Activated naive CD4-positive, alpha-beta T cell treated with Interleukin-2 at 50 U/mL for 16 hours (primary cell): ENCODE data around the gene ATG4C.
"Not testable (repeated sequence)": the region's sequence is repeated elsewhere in the genome, so short reads cannot be mapped to it uniquely, and the experiment has no call there.

Experiments used
- DNase-seq: peaks from one replicate; pipeline ENCODE4 v3.0.0-alpha.2; 2020

The ATG4C gene

GRCh38 chr1:62778208-62778607, 5.7 kb upstream of the ATG4C start:
- DNase-seq: no peak

GRCh38 chr1:62781841-62782543, 1.9 kb upstream of the ATG4C start:
- DNase-seq: no peak

GRCh38 chr1:62782544-62783212, 1.3 kb upstream of the ATG4C start:
- not testable (repeated sequence) for DNase-seq

GRCh38 chr1:62784509-62785365, 805 bp downstream of the ATG4C start:
- no peak for DNase-seq

GRCh38 chr1:62790716-62791115, 6.8 kb downstream of the ATG4C start:
- DNase-seq: no peak

GRCh38 chr1:62794053-62794452, 10.1 kb downstream of the ATG4C start:
- no peak for DNase-seq

- no peak for DNase-seq
Measured at GRCh38 chr1:62796221-62796620, 12.3 kb downstream of the ATG4C start.

- DNase-seq: no peak
Measured at GRCh38 chr1:62799688-62800087, 15.8 kb downstream of the ATG4C start.

- DNase-seq: no peak
Measured at GRCh38 chr1:62800281-62800680, 16.3 kb downstream of the ATG4C start.

GRCh38 chr1:62800825-62801306, 16.9 kb downstream of the ATG4C start:
- DNase-seq: no peak

- no peak for DNase-seq
Measured at GRCh38 chr1:62809788-62810187, 25.9 kb downstream of the ATG4C start.

- DNase-seq: no peak
Measured at GRCh38 chr1:62810420-62811274, 26.7 kb downstream of the ATG4C start.

GRCh38 chr1:62823556-62823955, 39.6 kb downstream of the ATG4C start:
- no peak for DNase-seq

- no peak for DNase-seq
Measured at GRCh38 chr1:62826901-62827300, 43.0 kb downstream of the ATG4C start.

- DNase-seq: not testable (repeated sequence)
Measured at GRCh38 chr1:62827786-62828185, 43.9 kb downstream of the ATG4C start.

GRCh38 chr1:62832276-62832675, 48.3 kb downstream of the ATG4C start:
- no peak for DNase-seq

- no peak for DNase-seq
Measured at GRCh38 chr1:62833529-62833928, 49.6 kb downstream of the ATG4C start.

GRCh38 chr1:62834400-62834961, 50.5 kb downstream of the ATG4C start:
- no peak for DNase-seq

- DNase-seq: no peak
Measured at GRCh38 chr1:62836856-62837540, 53.1 kb downstream of the ATG4C start.

GRCh38 chr1:62840555-62840954, 56.6 kb downstream of the ATG4C start:
- DNase-seq: no peak

GRCh38 chr1:62841587-62842169, 57.7 kb downstream of the ATG4C start:
- DNase-seq: no peak
